Prostate gland (tissue), 2 donors: ENCODE data around the gene TSSK3.

Source experiments
- POLR2A ChIP-seq: fragments of 450-650 bp; IDR thresholded peaks from one replicate; pipeline ENCODE4 v1.6.1; 2016; ENCODE audit warnings: antibody characterized with exemption, mild to moderate bottlenecking
- POLR2AphosphoS5 ChIP-seq: sonication (generic); formaldehyde crosslinking; IDR thresholded peaks from one replicate; pipeline ENCODE4 v1.6.1; 2017; ENCODE audit warnings: antibody characterized with exemption
- TF ChIP-seq, protein P1 (sequence below), 4 experiments: fragments of 200-600 bp in 2 of 4; fragments of 450-650 bp in 2 of 4; sonication (generic) in 2 of 4; IDR thresholded peaks; 1 replicate in 3 of 4; 2 replicates in 1 of 4; pipeline ENCODE4 v1.5.1; 2016 to 2019; ENCODE audit warnings: antibody characterized with exemption in 4 of 4, mild to moderate bottlenecking in 2 of 4, moderate library complexity in 2 of 4

DNA sequence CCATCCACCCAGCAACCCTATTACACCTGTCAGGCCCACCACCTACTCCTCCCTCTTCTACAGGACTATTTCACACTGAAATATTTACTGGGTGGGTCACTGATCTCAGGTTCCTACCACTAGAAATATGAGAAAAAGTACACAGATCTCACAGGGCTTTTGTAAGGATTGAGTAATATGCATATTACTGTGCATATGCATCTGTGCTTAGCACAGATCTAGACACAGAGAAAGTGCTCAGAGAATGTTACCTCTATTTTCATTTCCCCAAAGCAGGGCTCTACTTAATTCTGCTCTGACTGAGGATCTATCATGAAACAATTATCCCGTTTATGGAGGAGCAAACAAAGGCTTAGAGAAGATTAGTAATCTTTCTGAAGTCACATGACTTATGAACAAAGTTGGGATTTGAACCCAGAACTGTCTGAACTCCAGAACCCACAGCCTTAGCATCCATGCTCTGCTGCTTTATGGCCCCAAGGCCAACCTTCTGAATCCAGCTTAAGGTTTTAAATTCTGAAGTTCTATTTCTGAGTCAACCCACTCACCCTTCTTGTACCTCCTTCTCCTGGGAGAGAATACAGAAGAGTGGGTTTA is 11.8 kb downstream of the TSSK3 start:
- TF ChIP-seq, protein P1, sequence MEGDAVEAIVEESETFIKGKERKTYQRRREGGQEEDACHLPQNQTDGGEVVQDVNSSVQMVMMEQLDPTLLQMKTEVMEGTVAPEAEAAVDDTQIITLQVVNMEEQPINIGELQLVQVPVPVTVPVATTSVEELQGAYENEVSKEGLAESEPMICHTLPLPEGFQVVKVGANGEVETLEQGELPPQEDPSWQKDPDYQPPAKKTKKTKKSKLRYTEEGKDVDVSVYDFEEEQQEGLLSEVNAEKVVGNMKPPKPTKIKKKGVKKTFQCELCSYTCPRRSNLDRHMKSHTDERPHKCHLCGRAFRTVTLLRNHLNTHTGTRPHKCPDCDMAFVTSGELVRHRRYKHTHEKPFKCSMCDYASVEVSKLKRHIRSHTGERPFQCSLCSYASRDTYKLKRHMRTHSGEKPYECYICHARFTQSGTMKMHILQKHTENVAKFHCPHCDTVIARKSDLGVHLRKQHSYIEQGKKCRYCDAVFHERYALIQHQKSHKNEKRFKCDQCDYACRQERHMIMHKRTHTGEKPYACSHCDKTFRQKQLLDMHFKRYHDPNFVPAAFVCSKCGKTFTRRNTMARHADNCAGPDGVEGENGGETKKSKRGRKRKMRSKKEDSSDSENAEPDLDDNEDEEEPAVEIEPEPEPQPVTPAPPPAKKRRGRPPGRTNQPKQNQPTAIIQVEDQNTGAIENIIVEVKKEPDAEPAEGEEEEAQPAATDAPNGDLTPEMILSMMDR (IDR thresholded peaks at IDR 0.05), result no peak
- TF ChIP-seq POLR2AphosphoS5 (no peak), POLR2A (no peak)
